Astrocyte (in vitro differentiated cells and primary cell): ENCODE data around the gene ABCA3.

Experiments
- EZH2 ChIP-seq: IDR thresholded peaks from 2 replicates; pipeline ENCODE4 v1.6.1; 2012; ENCODE audit warnings: mild to moderate bottlenecking, low read length, inconsistent platforms; ENCODE audit not compliant: insufficient read depth
- TF ChIP-seq, protein P1 (sequence below): IDR thresholded peaks from 2 replicates; pipeline ENCODE4 v1.5.1; 2011; ENCODE audit warnings: low read depth, mild to moderate bottlenecking, inconsistent platforms, low read length, moderate library complexity; ENCODE audit not compliant: insufficient read depth

DNA sequence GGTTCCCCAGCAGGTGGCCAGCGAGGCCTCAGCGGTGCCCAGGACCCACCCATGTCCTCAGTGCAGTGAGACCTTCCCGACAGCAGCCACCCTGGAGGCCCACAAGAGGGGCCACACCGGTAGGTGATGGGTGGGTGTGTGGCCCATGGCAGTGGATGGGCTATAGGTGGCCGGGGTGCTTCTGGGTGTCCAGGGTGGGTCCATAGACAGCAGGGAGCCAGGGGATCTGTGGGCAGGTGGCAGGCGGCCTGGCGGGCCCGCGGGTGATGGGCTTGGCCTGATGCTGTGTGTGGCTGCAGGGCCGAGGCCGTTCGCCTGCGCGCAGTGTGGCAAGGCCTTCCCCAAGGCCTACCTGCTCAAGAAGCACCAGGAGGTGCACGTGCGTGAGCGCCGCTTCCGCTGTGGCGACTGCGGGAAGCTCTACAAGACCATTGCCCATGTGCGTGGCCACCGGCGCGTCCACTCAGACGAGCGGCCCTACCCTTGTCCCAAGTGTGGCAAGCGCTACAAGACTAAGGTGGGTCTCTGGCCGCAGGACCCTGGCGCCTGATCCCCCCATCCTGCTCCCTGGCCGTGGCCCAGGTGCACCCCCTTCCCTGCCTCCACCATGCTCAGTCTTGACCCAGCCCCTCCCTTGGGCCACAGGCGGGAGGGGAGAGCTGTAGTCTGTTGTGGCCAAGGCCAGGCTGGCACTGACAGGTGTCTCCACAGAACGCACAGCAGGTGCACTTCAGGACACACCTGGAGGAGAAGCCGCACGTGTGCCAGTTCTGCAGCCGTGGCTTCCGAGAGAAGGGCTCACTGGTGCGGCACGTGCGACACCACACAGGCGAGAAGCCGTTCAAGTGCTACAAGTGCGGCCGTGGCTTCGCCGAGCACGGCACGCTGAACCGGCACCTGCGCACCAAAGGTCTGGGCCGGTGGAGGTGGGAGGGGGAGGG, 106.4 kb downstream of the ABCA3 start:
- TF ChIP-seq, protein P1, sequence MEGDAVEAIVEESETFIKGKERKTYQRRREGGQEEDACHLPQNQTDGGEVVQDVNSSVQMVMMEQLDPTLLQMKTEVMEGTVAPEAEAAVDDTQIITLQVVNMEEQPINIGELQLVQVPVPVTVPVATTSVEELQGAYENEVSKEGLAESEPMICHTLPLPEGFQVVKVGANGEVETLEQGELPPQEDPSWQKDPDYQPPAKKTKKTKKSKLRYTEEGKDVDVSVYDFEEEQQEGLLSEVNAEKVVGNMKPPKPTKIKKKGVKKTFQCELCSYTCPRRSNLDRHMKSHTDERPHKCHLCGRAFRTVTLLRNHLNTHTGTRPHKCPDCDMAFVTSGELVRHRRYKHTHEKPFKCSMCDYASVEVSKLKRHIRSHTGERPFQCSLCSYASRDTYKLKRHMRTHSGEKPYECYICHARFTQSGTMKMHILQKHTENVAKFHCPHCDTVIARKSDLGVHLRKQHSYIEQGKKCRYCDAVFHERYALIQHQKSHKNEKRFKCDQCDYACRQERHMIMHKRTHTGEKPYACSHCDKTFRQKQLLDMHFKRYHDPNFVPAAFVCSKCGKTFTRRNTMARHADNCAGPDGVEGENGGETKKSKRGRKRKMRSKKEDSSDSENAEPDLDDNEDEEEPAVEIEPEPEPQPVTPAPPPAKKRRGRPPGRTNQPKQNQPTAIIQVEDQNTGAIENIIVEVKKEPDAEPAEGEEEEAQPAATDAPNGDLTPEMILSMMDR = no peak
- TF ChIP-seq EZH2 = no peak
